Peyer's patch (tissue), 4 donors: ENCODE data around the gene PPFIA4.

ENCODE experiments used
- POLR2A ChIP-seq, 2 donors: fragments of 450-650 bp; IDR thresholded peaks; one replicate each; pipeline ENCODE4 v1.5.1; 2017; ENCODE audit warnings: antibody characterized with exemption in 2 of 2, mild to moderate bottlenecking in 2 of 2, moderate library complexity in 2 of 2
- TF ChIP-seq, protein P1 (sequence below), 6 experiments: fragments of 450-650 bp in 4 of 6; fragments of 200-600 bp in 2 of 6; sonication (generic) in 1 of 6; IDR thresholded peaks; one replicate each; pipeline ENCODE4 v1.5.1; 2017 to 2019; ENCODE audit warnings: antibody characterized with exemption in 6 of 6, mild to moderate bottlenecking in 3 of 6, moderate library complexity in 1 of 6

DNA sequence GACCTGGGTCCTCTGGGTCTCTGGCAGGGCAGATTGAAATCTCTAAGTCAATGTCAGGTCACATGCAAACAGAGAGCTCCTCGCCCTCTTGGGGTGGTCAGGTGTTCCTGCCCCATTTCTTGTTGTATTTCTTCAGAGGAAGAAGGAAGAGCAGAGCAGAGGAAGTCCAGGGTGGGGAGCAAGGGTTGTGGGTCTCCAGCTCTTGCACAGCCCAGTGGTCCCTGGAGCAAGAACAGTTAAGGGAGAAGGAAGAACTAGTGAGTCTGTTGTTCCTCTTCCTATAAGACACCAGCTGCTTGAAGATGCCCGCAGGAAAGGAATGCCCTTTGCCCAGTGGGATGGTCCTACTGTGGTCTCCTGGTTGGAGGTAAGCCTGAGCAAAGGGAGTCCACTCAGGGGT, 33.2 kb downstream of the PPFIA4 start:
- TF ChIP-seq POLR2A (IDR thresholded peaks at IDR 0.05): no peak
- TF ChIP-seq, protein P1, sequence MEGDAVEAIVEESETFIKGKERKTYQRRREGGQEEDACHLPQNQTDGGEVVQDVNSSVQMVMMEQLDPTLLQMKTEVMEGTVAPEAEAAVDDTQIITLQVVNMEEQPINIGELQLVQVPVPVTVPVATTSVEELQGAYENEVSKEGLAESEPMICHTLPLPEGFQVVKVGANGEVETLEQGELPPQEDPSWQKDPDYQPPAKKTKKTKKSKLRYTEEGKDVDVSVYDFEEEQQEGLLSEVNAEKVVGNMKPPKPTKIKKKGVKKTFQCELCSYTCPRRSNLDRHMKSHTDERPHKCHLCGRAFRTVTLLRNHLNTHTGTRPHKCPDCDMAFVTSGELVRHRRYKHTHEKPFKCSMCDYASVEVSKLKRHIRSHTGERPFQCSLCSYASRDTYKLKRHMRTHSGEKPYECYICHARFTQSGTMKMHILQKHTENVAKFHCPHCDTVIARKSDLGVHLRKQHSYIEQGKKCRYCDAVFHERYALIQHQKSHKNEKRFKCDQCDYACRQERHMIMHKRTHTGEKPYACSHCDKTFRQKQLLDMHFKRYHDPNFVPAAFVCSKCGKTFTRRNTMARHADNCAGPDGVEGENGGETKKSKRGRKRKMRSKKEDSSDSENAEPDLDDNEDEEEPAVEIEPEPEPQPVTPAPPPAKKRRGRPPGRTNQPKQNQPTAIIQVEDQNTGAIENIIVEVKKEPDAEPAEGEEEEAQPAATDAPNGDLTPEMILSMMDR (IDR thresholded peaks at IDR 0.05): no peak
